Stimulated activated memory B cell treated with anti-CD40 and anti-IgM and Interleukin-4, amounts not matched to agents 10 μg/mL and 1 μg/mL and 100 μg/mL, for 72 hours (primary cell): Measurements from ENCODE around the gene CAMK2A.
A peak's percentile ranks its signal among the peaks of the same experiment; 100 is the strongest.

Experiments
- ATAC-seq: fragments of 150-1000 bp; cut with Tn5 transposase; 2 replicates; pipeline ENCODE4 v1.10.0; 2021
- H3K27ac Mint-ChIP-seq: one replicate; pipeline ENCODE4 v1.8.0; 2022; ENCODE audit warnings: mild to moderate bottlenecking, mixed read lengths
- H3K27me3 Mint-ChIP-seq: one replicate; pipeline ENCODE4 v1.8.0; 2022; ENCODE audit warnings: mixed read lengths
- H3K36me3 Mint-ChIP-seq: one replicate; pipeline ENCODE4 v1.8.0; 2022; ENCODE audit warnings: mixed read lengths
- H3K4me1 Mint-ChIP-seq: one replicate; pipeline ENCODE4 v1.8.0; 2022; ENCODE audit warnings: mixed read lengths
- H3K4me3 Mint-ChIP-seq: one replicate; pipeline ENCODE4 v1.8.0; 2022; ENCODE audit warnings: mild to moderate bottlenecking, moderate library complexity, mixed read lengths
- H3K9me3 Mint-ChIP-seq: one replicate; pipeline ENCODE4 v1.8.0; 2022; ENCODE audit warnings: mixed read lengths

Gene CAMK2A

DNA sequence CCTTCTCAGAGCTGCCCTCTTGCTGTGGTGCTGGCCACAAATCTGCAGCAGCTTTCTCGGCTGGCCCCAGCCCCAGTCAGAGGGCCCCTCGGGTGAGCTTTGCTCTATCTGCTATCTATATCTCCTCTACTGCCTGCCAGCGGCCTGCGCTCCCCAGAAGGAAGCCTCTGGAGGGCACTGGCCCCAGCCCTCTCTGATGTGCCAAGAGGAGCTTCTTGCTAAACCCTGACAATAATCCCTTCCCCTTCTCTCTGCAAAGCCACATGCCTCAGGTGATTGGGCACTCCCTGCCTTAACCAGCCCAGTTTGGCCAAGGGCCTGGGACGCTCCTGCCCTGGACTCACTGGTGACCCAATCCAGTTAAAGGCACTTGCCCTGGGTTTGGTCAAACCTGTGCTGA is 42.7 kb downstream of the CAMK2A start:
- Mint-ChIP-seq H3K36me3 (no peaks in the 10 kb centered on the region), H3K27ac (no peak overlapping the region), H3K4me3 (no peak overlapping the region), H3K27me3 (peaks cover 67% of the 10 kb centered on the region), H3K9me3 (no peaks in the 10 kb centered on the region), H3K4me1 (no peaks in the 10 kb centered on the region)
- no peak for ATAC-seq

DNA sequence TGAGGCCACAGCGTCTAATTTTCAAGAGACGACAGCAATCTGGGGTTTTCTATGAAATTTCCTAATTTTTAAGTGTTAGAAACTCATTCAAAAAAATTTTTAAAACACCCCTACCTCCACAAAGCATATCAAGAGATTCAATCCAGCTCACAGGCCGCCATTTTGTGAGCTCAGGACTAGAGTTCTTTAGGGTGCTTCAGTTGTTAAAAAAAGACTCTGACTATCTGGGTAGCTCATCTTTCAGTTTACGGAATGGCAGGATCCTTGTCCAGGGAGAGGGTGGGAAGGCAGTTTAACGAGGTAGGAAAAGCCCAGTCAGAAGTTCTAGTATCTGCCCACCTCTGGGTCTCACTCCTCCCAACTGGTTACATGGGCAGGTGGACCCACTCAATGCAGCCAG is 43.1 kb downstream of the CAMK2A start:
- Mint-ChIP-seq H3K27me3 (peaks cover 67% of the 10 kb centered on the region), H3K4me3 (no peak overlapping the region)

DNA sequence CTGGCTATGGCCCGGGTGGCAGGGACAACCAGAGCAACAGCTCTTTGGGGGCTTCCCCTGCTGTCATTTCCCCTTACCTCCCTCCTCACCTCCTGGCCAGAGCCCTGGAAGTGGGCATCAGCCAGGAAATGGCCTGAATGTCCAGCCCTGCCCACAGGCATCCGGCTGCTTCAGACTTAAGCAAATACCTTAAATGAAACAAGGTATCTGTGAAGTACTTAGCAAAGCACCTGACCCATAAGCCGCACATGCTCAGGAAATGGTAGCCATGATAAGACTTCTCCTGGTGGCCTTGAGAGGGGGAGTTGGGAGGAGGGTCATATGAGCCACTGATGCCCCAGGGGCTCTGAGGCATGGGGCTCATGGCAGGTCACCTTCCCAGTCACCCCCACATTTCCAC is 43.8 kb downstream of the CAMK2A start:
- H3K27me3 Mint-ChIP-seq = peaks cover 68% of the 10 kb centered on the region
- no peaks in the 10 kb centered on the region for H3K36me3 Mint-ChIP-seq
- H3K4me3 Mint-ChIP-seq = no peak overlapping the region
- H3K9me3 Mint-ChIP-seq = no peaks in the 10 kb centered on the region
- ATAC-seq = no peak
- no peak overlapping the region for H3K27ac Mint-ChIP-seq
- no peaks in the 10 kb centered on the region for H3K4me1 Mint-ChIP-seq

More for the DNA sequence above, 43.1 kb downstream of the CAMK2A start:
- no peak overlapping the region for H3K27ac Mint-ChIP-seq
- H3K36me3 Mint-ChIP-seq = no peaks in the 10 kb centered on the region
- no peaks in the 10 kb centered on the region for H3K4me1 Mint-ChIP-seq
- no peak for ATAC-seq
- no peaks in the 10 kb centered on the region for H3K9me3 Mint-ChIP-seq

DNA sequence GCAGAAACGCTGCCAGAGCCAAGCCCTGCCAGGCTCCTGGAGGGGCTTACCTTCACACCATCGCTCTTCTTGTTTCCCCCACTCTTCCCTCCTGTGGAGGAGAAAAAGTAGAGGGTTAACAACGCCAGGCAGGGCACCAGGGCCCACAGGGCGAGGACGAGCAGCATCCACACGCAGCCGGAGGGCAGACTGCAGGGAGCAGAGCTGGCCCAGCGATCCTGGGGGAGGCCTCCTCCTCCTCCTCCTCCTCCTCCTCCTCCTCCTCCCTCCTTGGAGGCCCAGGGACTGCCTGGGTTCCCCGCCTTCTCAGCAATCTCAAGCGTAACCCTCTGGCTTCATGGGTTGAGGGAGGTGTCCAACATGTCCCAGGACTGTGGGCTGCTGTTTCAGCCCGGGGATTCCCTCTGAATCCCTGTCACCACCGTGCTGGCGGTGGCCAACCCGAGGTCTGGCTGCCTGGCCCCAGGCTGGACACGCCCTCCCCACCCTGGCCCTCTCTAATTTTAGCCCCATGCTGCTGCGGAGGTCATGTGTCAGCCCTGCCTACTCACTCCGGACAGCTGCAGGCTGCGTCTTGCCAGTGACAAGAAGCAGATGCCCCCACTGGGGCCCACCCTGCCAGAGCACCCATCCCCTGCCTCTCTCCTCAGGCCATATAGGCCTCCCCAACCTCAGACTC is 44.3 kb downstream of the CAMK2A start:
- peaks cover 65% of the 10 kb centered on the region for H3K27me3 Mint-ChIP-seq
- no peak overlapping the region for H3K4me3 Mint-ChIP-seq
- no peaks in the 10 kb centered on the region for H3K4me1 Mint-ChIP-seq
- ATAC-seq = no peak
- no peak overlapping the region for H3K27ac Mint-ChIP-seq
- no peaks in the 10 kb centered on the region for H3K9me3 Mint-ChIP-seq
- no peaks in the 10 kb centered on the region for H3K36me3 Mint-ChIP-seq

DNA sequence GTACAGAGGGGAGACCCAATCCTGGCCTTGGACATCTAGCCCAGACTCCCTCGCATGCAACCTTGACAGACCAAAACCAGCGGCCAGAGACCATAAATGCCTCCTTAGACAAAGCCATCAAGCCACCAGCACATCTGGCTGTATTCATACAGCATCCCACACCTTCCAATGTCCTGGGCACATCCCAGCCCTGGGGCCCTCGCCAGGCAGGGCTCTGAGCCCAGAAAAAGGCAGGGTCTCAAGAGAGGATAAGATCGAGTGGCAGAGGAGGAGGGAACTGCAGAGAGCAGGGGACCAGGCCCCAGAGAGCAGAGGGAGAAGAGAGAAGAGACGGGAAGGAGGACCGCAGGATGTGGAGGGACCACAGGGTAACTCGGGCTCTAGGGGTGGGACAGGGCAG is 45.4 kb downstream of the CAMK2A start:
- Mint-ChIP-seq H3K36me3 (no peaks in the 10 kb centered on the region), H3K4me1 (no peaks in the 10 kb centered on the region), H3K27me3 (peaks cover 54% of the 10 kb centered on the region), H3K4me3 (no peak overlapping the region), H3K9me3 (no peaks in the 10 kb centered on the region), H3K27ac (no peak overlapping the region)
- ATAC-seq = no peak

DNA sequence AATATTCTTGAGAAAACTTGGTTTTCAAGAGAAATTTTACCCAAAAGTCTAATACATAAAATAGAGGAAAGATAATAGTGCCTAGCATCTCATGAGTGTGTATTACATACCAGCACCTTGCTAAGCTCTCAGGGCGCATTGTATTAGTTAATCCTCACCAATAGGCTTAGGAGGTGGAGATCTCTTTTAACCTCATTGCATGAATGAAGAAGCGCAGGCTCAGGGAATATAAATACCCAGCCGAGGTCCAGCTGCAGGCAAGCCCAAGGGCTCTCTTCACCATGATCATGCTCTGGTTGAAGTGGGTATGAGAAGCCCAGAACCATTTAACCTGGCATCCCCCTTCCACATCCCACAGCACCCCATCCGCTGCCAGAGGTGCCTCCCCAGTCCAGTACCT is 46.0 kb downstream of the CAMK2A start:
- ATAC-seq = no peak
- Mint-ChIP-seq H3K4me3 (no peak overlapping the region), H3K36me3 (no peaks in the 10 kb centered on the region)

DNA sequence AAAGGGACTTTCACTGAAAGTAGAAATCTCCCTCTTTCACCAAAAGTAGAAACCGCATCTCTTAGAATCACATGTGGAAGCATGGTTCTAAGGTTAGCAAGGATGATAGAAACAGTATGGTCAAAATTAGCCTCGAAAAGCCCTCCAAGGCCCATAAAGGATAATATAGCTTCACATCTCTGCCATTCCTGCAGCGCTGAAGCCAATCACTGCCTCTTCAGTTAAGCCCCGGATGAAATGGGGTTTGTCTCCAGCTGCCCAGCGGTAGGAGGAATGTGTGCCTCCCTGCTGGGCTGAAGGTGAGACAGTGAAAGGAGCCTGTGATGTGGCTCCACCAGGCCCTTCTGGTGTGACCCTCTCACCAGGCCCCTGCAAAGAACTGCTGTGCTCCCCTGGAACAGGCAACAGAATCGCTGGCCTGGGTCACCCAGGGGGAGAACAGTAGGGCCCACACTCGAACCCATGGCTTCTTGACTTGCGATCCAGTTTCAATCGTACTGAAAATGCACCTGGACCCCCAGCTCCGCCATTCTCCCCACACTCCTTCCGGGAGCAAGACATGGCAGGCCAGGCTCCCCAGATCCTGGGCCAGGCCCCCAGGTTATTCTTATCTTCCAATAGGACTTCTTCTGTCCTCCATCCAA is 47.2 kb downstream of the CAMK2A start:
- H3K27me3 Mint-ChIP-seq = peaks cover 42% of the 10 kb centered on the region
- H3K27ac Mint-ChIP-seq = no peak overlapping the region
- H3K36me3 Mint-ChIP-seq = no peaks in the 10 kb centered on the region
- ATAC-seq = no peak
- H3K4me3 Mint-ChIP-seq = no peak overlapping the region
- no peaks in the 10 kb centered on the region for H3K4me1 Mint-ChIP-seq
- no peaks in the 10 kb centered on the region for H3K9me3 Mint-ChIP-seq

More for the DNA sequence above, 46.0 kb downstream of the CAMK2A start:
- no peaks in the 10 kb centered on the region for H3K4me1 Mint-ChIP-seq
- no peak overlapping the region for H3K27ac Mint-ChIP-seq
- peaks cover 48% of the 10 kb centered on the region for H3K27me3 Mint-ChIP-seq
- H3K9me3 Mint-ChIP-seq = no peaks in the 10 kb centered on the region

DNA sequence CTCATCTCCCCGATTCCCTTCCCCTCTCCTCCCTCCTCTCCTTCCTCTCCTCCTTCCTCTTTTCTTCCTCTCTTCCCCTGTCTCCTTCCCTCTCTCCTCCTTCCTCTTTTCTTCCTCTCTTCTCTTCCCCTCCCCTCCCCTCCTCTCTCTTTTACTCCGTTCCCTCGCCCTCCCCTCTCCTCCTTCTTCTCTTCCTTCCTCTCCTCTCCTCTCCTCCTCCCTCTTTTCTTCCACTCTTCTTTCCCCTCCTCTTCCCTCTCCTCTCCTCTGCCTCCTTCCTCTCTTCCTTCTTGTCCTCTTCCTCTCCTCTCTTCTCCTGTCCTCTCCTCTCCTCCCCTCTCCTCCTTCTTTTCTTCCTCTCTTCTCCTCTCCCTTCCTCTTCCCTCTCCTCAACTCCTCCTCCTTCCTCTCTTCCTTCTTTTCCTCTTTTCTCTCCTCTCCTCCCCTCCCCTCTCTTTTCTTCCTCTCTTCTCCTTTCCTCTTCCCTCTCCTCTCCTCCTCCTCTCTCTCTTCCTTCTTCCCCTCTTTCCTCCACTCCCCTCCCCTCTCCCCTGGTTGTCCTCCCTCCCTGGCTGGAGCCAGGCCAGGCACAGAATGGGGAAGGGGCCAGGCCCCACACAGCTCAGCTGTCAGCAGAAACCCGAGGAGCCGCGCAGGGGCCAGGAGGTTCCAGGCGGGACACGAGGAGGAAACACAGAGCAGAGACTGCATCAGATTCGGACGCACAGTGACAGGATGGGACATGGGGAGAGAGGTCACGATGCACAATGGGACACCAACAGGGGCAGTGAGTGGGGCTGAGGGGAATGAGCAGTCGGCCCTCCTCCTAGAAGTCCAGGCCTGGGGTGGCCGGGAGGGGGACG is 48.0 kb downstream of the CAMK2A start:
- H3K27ac Mint-ChIP-seq = no peak overlapping the region
- no peaks in the 10 kb centered on the region for H3K9me3 Mint-ChIP-seq
- H3K36me3 Mint-ChIP-seq = no peaks in the 10 kb centered on the region
- H3K27me3 Mint-ChIP-seq = peaks cover 35% of the 10 kb centered on the region
- H3K4me1 Mint-ChIP-seq = no peaks in the 10 kb centered on the region
- no peak for ATAC-seq
- H3K4me3 Mint-ChIP-seq = no peak overlapping the region

DNA sequence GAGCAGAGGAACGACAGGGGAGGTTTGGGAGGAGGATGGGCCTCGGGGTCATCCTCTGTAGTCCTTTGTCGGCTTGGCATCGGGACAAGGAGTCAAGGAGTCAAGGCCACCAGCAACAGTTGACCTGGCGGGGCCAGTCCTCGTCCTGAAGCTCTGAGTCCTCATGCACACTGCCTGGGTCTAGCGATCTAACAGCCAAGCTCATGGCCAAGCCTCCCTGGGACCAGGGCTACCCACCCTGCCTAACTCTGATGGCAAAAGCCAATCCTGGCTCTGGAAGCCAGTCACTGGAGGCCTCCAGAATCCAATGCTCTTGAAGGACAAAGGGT is 49.8 kb downstream of the CAMK2A start:
- Mint-ChIP-seq H3K9me3 (no peaks in the 10 kb centered on the region), H3K36me3 (no peaks in the 10 kb centered on the region), H3K4me1 (peaks cover 4% of the 10 kb centered on the region), H3K27ac (no peak overlapping the region), H3K27me3 (peaks cover 21% of the 10 kb centered on the region), H3K4me3 (no peak overlapping the region)
- no peak for ATAC-seq

DNA sequence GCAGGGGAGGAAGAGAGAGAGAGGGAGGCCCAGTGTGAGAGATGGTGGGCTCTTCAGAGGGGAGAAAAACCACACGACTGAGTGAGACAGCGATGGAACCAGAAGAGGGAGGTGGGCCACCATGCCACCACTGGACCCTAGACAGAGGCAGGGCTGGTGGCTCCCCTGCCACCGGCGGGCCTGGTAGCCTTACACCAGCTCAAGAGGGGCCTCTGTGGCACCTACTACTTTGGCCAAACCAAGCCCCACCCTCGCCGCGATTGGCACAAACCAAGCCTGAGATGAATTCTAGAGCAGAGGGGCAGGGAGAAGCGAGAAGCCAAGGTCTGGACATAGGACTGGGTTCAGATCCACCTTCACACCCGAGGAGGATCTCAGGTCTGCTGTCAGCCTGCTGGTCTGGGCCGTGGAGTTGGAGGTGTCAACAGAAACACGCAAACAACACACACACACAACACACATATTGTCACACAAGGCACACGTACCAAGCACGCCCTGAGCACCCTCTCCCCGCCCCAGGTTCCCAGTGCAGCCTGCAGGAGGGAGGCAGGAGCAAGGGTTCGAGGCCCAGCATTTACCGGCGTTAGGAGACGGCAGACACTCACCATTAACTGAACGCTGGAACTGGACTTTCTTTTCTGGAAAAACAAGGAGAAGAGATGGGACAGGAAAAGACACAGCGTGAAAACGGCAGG is 50.3 kb downstream of the CAMK2A start:
- Mint-ChIP-seq H3K27ac (no peak overlapping the region), H3K9me3 (no peaks in the 10 kb centered on the region), H3K4me3 (no peak overlapping the region), H3K4me1 (peaks cover 6% of the 10 kb centered on the region), H3K36me3 (no peaks in the 10 kb centered on the region), H3K27me3 (peaks cover 15% of the 10 kb centered on the region)
- peak; percentile 37 for ATAC-seq

DNA sequence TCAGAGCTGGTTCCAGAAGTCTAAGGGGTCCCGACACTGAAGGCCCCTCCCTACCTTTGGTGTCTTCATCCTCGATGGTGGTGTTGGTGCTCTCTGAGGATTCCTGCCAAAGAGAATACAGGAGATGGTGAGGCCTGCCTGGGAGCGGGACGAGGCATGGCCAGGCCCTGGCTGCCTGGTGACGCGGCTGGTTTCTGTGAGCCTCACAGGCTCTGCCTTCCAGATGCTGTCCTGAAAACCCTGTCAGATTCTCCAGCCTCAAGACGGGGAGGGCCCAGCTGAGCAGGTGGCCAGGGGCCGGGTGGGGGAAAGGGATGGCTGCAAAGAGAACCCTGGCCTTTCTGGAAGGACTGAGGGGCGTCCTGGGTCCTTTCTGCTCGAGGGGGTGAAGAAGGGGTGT is 50.9 kb downstream of the CAMK2A start:
- no peak overlapping the region for H3K4me3 Mint-ChIP-seq
- no peaks in the 10 kb centered on the region for H3K9me3 Mint-ChIP-seq
- peaks cover 6% of the 10 kb centered on the region for H3K4me1 Mint-ChIP-seq
- no peaks in the 10 kb centered on the region for H3K36me3 Mint-ChIP-seq
- no peak overlapping the region for H3K27ac Mint-ChIP-seq
- peak; percentile 13 for ATAC-seq
- peaks cover 11% of the 10 kb centered on the region for H3K27me3 Mint-ChIP-seq

DNA sequence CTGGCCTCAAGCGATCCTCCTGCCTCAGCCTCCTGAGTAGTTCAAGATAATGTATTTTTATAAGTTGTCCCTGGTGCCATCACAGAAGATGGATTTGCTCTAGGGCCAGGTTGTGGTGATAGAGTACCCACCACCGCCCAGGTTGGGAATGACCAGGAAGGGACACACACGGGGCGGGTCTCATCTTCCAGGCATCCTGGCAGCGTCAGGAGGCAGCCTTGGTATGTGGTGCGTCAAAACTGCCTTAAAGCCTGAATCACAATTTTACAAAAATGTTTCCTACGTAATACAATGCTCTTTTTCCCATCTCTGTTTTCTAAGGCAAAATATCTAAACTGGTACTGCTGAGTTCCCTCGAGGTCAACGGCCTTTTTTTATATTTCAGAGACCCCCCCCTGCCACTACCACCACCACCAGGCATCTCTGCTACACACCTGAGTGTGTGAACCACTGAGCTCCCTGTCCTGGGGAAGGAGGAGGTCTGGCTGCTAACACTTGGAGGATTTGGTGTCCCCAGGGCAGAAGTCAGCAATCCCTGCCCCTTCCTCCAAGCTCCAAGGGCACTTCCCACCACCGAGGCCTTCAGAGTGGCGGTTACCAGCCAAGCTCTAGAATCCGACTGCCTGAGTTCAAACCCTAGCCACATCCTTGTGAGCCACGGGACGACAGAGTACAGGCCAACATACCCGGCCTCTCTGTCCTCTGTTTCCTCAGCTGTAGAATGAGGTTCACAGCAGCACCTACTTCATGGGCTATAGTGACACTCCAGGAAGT is 52.4 kb downstream of the CAMK2A start:
- Mint-ChIP-seq H3K27ac (no peak overlapping the region), H3K4me3 (no peak overlapping the region), H3K9me3 (no peaks in the 10 kb centered on the region), H3K4me1 (peaks cover 6% of the 10 kb centered on the region), H3K27me3 (peaks cover 11% of the 10 kb centered on the region), H3K36me3 (no peaks in the 10 kb centered on the region)
- no peak for ATAC-seq

DNA sequence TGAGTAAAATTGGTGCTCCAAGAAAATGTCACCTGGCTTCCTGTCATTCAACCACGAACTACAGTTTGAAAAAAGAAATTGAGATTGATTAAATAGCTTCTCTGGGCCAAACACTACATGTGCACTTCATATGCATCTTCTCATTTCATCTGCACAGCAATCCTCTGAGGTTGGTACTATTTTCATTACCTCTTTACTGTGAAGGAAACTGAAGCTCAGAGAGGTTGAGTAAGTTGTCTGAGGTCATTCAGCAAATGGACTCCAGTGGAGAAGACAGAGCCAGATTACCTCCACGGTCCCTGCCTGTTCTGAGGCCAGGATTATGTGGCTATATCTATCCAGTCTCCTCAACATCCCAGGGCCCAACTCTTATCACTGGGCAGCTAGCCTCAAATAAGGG is 53.3 kb downstream of the CAMK2A start:
- peaks cover 3% of the 10 kb centered on the region for H3K27me3 Mint-ChIP-seq
- H3K9me3 Mint-ChIP-seq = no peaks in the 10 kb centered on the region
- ATAC-seq = no peak
- no peak overlapping the region for H3K4me3 Mint-ChIP-seq
- peaks cover 6% of the 10 kb centered on the region for H3K4me1 Mint-ChIP-seq
- H3K27ac Mint-ChIP-seq = no peak overlapping the region
- no peaks in the 10 kb centered on the region for H3K36me3 Mint-ChIP-seq

DNA sequence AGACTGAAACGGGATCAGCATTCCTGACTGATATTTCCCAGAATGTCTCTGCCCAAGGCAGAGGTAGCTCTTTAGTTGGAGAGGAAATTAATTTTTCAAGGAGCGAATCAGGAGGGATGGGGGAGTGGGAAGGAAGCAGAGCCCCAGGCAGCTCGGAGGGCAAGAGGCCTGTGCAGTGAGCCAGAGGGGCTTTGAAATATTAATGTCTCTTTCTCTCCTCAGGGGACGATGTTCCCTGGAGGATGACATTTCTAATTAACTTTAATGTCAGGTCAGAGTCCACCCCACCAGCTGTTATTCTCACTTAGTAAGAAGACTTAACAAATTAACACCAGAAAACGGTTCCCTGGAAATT is 54.1 kb downstream of the CAMK2A start:
- H3K27me3 Mint-ChIP-seq = no peaks in the 10 kb centered on the region
- H3K9me3 Mint-ChIP-seq = no peaks in the 10 kb centered on the region
- no peak overlapping the region for H3K27ac Mint-ChIP-seq
- no peaks in the 10 kb centered on the region for H3K36me3 Mint-ChIP-seq
- peaks cover 6% of the 10 kb centered on the region for H3K4me1 Mint-ChIP-seq
- no peak overlapping the region for H3K4me3 Mint-ChIP-seq
- no peak for ATAC-seq
